GM18517 (cell line): ENCODE results near the gene MAP3K3.

Source experiments
- ATAC-seq: cut with Tn5 transposase; IDR thresholded peaks from one replicate; pipeline ENCODE4 v1.9.1; 2021; ENCODE audit warnings: mild to moderate bottlenecking, moderate library complexity; ENCODE audit not compliant: unreplicated experiment

MAP3K3 gene

GRCh38 chr17:63692195-63692816, 70.1 kb downstream of the MAP3K3 start:
- no peak for ATAC-seq

- no peak for ATAC-seq
These were observed 71.3 kb downstream of the MAP3K3 start for GRCh38 chr17:63693411-63694113.

- no peak for ATAC-seq
These were observed 72.2 kb downstream of the MAP3K3 start for GRCh38 chr17:63694229-63694949.

- no peak for ATAC-seq
These were observed 72.9 kb downstream of the MAP3K3 start for GRCh38 chr17:63694950-63695773.

- ATAC-seq, result no peak
These were observed 73.7 kb downstream of the MAP3K3 start for GRCh38 chr17:63695889-63696288.

GRCh38 chr17:63696381-63696961, 74.3 kb downstream of the MAP3K3 start:
- no peak for ATAC-seq

- peak; percentile 37 for ATAC-seq
These were observed 75.4 kb downstream of the MAP3K3 start for GRCh38 chr17:63697341-63698286.

GRCh38 chr17:63698381-63698885, 76.2 kb downstream of the MAP3K3 start:
- ATAC-seq, result no peak

GRCh38 chr17:63698886-63699637, 76.8 kb downstream of the MAP3K3 start:
- no peak for ATAC-seq

GRCh38 chr17:63699638-63700527, 77.7 kb downstream of the MAP3K3 start, which contains the start of gene LIMD2:
LIMD2 (minus strand) TSS chr17:63700125; CDS start chr17:63699298, 827 bp downstream.
- no peak for ATAC-seq

- ATAC-seq, result no peak
These were observed 78.6 kb downstream of the MAP3K3 start for GRCh38 chr17:63700528-63701455.

- ATAC-seq, result no peak
These were observed 79.2 kb downstream of the MAP3K3 start for GRCh38 chr17:63701456-63701820.

- ATAC-seq, result no peak
These were observed 79.9 kb downstream of the MAP3K3 start for GRCh38 chr17:63701868-63702720.

GRCh38 chr17:63702721-63703015, 80.5 kb downstream of the MAP3K3 start:
- no peak for ATAC-seq

- ATAC-seq, result no peak
These were observed 80.8 kb downstream of the MAP3K3 start for GRCh38 chr17:63703029-63703428.
